Left ventricle myocardium inferior (tissue), 1 donor: Measurements from ENCODE around the gene ACOXL. TPM values are rescaled to one million over a fixed set of nuclear protein-coding genes. Genes with fewer than 3 reads are reported as not detected.

ENCODE experiments used
- DNase-seq: peaks from one replicate; pipeline ENCODE4 v3.0.0-alpha.2; 2020
- H3K27ac ChIP-seq: fragments of 200-600 bp; replicated peaks from 2 replicates; pipeline ENCODE4 v1.8.0; 2021
- H3K27me3 ChIP-seq: fragments of 200-600 bp; 2 replicates; pipeline ENCODE4 v1.8.0; 2021; ENCODE audit warnings: low read depth
- H3K36me3 ChIP-seq: fragments of 200-600 bp; 2 replicates; pipeline ENCODE4 v1.8.0; 2021
- H3K4me1 ChIP-seq: fragments of 200-600 bp; 2 replicates; pipeline ENCODE4 v1.8.0; 2021
- H3K4me3 ChIP-seq: fragments of 200-600 bp; 2 replicates; pipeline ENCODE4 v1.8.0; 2021; ENCODE audit warnings: mild to moderate bottlenecking, moderate library complexity
- H3K9me3 ChIP-seq: fragments of 200-600 bp; replicated peaks from 2 replicates; pipeline ENCODE4 v1.8.0; 2021
- intact Hi-C: fragments of 100-400 bp; cut with micrococcal nuclease; formaldehyde crosslinking; loops from one replicate; pipeline ENCODE4 v1.11.0; 2022
- total RNA-seq: library from RNA; stranded (reverse); fragmentation: NEBNext Ultra II Directional; extraction: Animal tissue kit (Norgen Biotek cat#: 25700); gene quantifications from one replicate; pipeline ENCODE4 v1.2.1, GENCODE V29; 2021
- TF ChIP-seq, protein P1 (sequence below): fragments of 200-600 bp; IDR thresholded peaks from 2 replicates; pipeline ENCODE4 v1.8.0; 2021; ENCODE audit warnings: antibody characterized with exemption, mild to moderate bottlenecking, borderline replicate concordance
- donor health status: DM: no; HTN: yes; CAD: no; lungs with severe emphysema.

The ACOXL gene
- total RNA-seq, 1 donor from 2014 or later, result not detected

DNA sequence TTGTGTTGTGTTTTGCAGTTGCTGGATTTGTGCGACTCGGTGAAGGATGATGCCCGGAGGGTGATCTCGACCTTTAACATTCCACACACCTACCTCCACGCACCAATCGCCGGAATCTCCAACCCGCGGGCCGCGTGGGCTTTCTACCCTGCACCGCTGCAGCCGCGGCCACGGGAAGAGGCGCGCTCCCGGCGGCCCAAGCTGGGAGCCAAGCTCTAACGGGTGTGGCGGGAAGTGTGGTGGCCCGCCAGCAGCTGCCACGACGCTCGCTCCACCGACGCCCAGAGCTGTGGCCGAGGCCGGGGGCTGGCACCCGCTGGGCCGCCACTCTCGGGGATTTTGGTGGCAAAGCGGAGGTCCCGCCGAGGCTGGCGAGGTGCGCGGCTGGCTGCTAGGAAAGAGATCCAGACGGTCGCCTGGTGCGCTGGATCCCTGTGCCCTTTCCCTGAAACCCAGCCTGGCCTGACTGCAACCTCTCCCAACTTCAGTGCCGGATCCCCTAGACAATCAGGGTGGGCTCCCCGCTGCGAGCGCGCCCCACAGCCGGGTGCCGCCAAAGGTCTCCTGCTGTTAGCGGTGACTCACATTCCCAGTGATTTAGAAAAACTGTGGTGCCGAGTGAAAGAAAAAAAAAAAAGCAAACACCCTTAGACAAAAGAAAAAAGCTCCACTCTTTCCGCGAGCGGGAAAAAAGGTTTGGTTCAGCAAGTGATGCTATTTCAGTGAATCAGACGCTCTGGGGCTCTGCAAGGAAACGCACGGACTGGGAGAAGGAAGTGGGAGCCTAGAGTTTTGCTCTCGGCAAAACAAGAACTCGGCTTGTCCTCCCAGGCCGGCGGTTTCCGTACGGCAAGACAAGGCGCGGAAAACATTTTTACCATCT, 385.5 kb downstream of the ACOXL start:
- Histone ChIP-seq H3K4me1 (peaks cover 56% of the 10 kb centered on the region), H3K27ac (peak overlapping the region; percentile 50), H3K27me3 (peaks cover 59% of the 10 kb centered on the region), H3K4me3 (peak overlapping the region; percentile 92), H3K36me3 (no peaks in the 10 kb centered on the region), H3K9me3 (no peaks in the 10 kb centered on the region)
- DNase-seq, result peak; percentile 36
- intact Hi-C loops, result no loop called here
- TF ChIP-seq, protein P1, sequence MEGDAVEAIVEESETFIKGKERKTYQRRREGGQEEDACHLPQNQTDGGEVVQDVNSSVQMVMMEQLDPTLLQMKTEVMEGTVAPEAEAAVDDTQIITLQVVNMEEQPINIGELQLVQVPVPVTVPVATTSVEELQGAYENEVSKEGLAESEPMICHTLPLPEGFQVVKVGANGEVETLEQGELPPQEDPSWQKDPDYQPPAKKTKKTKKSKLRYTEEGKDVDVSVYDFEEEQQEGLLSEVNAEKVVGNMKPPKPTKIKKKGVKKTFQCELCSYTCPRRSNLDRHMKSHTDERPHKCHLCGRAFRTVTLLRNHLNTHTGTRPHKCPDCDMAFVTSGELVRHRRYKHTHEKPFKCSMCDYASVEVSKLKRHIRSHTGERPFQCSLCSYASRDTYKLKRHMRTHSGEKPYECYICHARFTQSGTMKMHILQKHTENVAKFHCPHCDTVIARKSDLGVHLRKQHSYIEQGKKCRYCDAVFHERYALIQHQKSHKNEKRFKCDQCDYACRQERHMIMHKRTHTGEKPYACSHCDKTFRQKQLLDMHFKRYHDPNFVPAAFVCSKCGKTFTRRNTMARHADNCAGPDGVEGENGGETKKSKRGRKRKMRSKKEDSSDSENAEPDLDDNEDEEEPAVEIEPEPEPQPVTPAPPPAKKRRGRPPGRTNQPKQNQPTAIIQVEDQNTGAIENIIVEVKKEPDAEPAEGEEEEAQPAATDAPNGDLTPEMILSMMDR, result no peak

DNA sequence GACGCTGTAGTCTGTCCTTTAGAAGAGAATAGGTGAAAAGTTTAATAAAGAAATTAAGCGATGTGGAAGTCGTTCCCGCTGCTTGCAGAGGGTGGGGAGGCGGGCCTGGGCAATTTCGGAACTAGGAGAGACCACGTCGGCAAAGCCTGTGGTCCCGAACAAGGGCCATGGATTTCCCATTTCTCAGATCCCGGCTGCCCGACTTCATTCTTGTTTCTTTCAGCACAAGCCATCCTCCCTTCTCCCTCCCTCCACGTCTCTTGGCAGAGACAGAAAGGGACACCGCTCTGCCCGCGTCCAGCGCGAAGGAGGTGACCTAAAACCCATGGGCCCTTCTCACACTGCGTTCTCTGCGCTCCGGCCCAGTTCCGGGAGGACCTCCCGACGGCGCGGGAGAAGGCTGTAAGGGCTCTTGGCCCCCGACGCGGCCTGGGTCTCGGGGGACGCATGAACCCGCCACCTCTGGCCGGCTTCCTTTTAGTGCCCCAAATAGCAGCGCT, 386.2 kb downstream of the ACOXL start:
- intact Hi-C loops, result no loop called here
- H3K9me3 ChIP-seq, result no peaks in the 10 kb centered on the region
- peak; percentile 26 for DNase-seq
- peak overlapping the region; percentile 92 for H3K4me3 ChIP-seq
- no peaks in the 10 kb centered on the region for H3K36me3 ChIP-seq
- H3K27me3 ChIP-seq, result peaks cover 52% of the 10 kb centered on the region
- TF ChIP-seq, protein P1, result no peak
- H3K27ac ChIP-seq, result peak overlapping the region; percentile 50
- H3K4me1 ChIP-seq, result peaks cover 63% of the 10 kb centered on the region

DNA sequence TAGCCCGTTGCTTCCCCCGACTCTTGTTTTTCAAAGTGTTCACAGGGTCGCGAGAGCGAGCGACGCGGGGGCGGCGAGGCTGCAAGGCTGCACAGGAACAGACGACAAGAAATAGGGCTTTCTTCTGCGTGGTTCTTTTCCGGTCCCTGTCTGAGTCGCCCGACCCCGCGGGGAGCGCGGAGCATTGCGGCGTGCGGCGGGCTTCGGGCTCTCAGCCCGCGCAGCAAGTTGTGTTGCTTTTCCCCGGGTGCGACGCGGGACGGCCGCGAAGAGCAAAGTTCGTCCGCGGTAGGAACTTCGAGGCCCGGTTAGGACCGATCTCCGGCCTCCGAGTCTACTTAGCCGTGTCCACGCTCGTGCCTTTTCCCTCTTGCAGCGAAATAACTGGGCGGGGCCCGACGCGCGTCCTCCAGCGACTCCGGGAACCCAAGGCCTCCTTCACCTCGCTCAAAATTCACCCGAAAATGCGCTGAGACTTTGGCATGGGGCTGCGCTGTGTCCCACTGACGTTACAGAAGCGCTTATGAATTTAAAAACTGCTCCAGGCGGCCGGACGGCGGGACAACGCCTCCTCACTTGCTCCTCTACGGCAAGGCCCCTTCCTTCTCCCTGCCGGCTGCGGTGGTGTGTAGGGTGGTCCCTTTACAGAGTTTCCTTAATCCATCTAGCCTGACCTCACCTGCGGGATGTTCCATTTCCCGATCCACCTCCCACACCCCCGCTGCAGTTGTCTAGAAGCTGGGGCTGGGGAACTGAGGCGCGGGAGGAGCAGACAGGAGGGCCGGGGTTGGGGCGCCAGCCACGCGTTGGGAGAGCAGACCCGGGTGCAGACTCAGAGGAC, 386.8 kb downstream of the ACOXL start:
- Histone ChIP-seq H3K9me3 (no peaks in the 10 kb centered on the region), H3K27me3 (peaks cover 45% of the 10 kb centered on the region), H3K4me3 (peak overlapping the region; percentile 92), H3K4me1 (peaks cover 70% of the 10 kb centered on the region), H3K36me3 (peaks cover 5% of the 10 kb centered on the region), H3K27ac (peak overlapping the region; percentile 50)
- intact Hi-C loops, result no loop called here
- TF ChIP-seq, protein P1, result no peak
- peak; percentile 28 for DNase-seq

DNA sequence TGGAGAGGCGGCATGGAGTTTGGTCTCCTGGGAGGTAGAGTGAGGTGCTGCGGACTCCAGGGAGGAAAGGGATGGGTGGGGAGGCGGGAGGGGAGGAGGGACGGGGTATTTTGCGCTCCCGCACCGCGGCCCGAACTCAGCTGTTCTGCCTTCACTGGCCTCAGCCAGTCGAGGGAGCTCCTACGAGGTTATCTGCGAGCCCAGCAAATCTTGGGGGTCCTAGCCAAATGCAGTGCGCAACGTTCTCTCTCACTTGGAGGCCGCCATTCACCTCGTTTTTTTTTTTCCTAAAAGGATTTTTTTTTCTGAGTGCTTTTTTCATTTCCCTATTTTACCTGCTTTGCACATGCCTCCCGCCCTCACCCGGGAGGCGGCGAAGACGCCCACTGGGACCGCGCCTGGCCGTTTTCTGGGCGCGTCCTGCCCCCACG, 387.5 kb downstream of the ACOXL start:
- DNase-seq, result peak; percentile 16
- intact Hi-C loops, result no loop called here

More for the DNA sequence above, 387.5 kb downstream of the ACOXL start:
- Histone ChIP-seq H3K36me3 (peaks cover 10% of the 10 kb centered on the region), H3K9me3 (no peaks in the 10 kb centered on the region), H3K27me3 (peaks cover 39% of the 10 kb centered on the region), H3K27ac (peak overlapping the region; percentile 92), H3K4me1 (peaks cover 70% of the 10 kb centered on the region), H3K4me3 (peak overlapping the region; percentile 92)
- TF ChIP-seq, protein P1, result no peak
